Stimulated activated CD8-positive, alpha-beta memory T cell treated with anti-CD3 and anti-CD28 coated beads, Interleukin-4, amount 100 ng/mL, for 48 hours (primary cell): ENCODE data around the gene PCDH19.

Experiments used
- DNase-seq: peaks from one replicate; pipeline ENCODE4 v3.0.0-alpha.2; 2020

Gene PCDH19

DNA sequence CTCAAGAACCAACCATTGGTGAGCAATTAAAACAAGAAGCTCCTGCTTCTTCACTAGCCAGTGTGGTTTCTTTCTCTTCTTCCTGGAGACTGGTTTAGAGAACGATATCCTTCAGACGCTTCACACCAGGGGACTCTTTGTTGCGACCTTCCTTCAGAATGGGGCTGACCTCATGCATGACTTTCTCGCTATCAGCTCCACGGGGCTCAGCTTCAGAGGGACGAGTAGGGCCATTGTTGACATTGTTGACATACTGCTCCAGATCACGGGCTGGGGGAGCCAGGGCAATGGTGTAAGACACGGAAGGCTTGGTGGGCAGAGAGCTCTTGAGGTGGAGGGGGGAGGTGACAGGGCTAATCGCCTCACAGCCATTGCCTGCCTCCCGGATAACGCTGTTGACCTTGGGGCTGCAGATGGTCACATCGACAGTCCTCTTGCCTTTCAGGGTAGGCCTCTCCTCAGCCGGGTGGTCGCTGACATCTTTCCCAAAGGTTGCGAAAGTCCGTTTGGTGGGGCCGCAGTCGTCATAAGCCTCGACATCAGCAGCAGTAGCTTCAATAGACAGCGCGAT lies 113.8 kb downstream of the PCDH19 start:
- no peak for DNase-seq

DNA sequence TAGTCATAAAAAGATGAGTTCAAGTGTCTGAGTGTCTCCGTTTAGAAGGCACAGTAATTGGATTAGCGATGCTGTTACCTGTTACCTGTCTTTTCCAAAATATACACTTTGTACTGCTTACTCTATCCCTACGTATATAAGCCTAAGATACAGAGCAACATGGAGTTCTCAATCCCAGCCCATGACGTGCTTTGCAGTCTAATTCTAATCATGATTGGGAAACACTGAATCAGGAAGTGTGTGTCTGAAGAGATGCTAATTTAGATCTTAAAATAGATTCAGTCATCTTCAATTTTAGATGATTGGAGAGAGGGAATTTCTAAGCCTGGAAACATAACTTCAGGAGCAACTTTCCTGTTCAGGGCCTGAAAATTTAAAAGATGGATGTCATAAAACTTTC lies 115.1 kb downstream of the PCDH19 start:
- no peak for DNase-seq

DNA sequence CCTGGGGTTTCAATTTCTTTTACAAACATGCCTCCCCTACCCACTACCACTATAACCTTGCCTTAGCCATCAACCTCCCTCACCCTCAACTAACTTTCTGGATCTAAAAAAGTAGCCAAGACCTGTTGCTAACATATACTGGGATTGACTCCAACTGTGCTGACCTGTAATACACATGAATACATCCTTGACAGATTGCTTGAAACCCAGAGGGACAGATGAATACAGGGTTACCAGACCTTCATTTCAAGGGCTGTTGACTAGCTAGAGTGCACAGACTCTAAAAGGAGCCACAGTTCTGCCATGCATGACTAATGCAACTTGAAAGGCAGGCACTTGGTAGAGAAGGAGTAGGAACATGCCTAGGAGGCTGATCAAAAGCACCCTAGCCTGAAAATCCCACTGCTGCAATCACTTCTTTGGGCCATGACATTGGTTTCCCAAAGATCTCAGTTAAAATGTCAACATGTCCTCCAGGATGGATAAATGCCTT lies 121.0 kb downstream of the PCDH19 start:
- no peak for DNase-seq

- no peak for DNase-seq
Measured at GRCh38 chrX:100277231-100277630, 132.8 kb downstream of the PCDH19 start.

DNA sequence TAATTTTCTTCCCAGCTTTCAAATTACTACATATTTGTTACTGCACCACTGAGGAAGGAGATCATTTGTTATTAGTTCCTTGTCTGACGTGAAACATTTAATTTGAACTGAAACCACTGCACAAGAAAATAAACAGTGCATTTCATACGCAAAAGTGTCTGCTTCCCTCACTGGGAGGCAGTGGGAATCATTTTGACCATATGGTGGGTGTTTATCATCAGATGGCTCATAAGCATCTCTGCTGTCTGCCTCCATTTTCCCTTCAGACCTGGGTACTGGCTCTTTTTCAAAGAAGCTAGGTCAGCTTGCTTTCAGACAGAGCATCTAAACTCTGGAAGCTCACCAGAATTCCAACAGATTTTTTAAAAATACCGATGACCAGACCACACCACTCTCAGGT lies 135.2 kb downstream of the PCDH19 start:
- no peak for DNase-seq

- no peak for DNase-seq
Measured at GRCh38 chrX:100265179-100265578, 144.9 kb downstream of the PCDH19 start.

GRCh38 chrX:100264200-100264599 lies 145.9 kb downstream of the PCDH19 start:
- no peak for DNase-seq

DNA sequence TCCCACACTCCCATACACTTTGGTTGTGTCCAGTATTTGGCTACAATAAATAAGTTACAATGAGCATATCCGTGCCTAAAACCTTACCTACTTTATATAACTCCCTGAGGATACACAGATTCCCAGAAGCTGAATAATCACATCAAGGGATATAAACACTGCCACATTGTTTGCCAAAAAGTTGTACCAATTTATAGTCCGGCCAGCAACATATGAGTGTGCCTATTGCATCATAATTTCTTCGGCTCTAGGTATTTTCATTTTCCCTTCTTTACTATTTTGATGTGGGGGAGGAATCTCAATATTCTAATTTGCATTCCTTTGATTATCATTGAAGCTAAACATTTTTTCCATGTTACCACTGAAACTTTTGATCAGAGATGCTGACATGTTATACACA lies 146.4 kb downstream of the PCDH19 start:
- no peak for DNase-seq

DNA sequence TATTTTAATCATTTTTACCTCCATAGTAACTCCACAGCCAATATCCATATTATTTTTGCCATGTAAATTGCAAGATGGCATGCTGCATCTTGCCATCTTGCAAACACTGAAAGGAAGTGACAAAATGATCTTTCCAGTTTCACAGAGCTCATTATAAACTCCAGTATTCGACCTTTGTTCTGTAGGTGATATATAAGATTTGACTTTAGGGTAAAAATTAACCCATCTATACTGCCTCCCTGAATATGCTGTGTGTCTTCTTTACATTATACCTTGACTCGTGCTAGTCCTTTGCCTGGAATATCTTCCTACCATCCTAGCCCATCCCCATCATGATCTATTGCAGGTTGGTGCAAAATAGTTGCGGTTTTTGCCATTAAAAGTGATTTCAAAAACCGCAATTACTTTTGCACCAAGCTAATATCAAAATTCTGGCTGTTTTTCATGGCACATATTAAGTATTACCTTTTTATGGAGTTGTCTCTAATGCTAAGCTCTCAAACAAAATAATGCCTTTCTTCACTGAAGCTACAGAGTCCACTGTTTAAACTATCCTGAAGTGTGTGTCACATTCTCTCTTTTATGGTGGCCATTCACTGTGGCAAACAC lies 161.1 kb downstream of the PCDH19 start:
- no peak for DNase-seq

GRCh38 chrX:100247826-100248225 lies 162.2 kb downstream of the PCDH19 start:
- DNase-seq, result no peak

DNA sequence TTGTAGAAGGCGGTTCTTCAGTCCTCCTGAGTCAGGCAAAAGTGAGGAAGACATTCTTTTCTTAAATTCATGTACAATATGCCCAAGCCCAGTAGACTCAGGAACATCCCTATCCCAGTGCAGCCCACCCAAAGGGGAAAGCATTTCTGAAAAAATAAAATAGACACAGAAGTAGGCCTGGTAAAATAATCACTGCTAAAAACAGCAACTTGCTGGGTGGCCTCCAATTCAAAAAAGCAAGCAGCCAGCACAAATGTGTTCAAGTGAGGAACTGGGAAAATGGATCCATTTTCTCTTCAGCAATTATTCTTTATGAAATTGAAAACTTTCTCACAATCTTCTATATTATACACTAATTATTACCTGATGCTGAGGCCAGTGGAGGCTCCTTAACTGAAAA lies 165.4 kb downstream of the PCDH19 start:
- DNase-seq, result no peak
